Tongue (tissue), 2 donors: ENCODE data around the gene KCNIP4. TPM values are rescaled to one million over a fixed set of nuclear protein-coding genes. Genes with fewer than 3 reads are reported as not detected.

Experiments used
- DNase-seq: peaks from one replicate; pipeline ENCODE4 v3.0.0-alpha.2; 2015
- total RNA-seq: library from RNA; depleted of rRNA; stranded (reverse); fragments of >200 nt; gene quantifications from one replicate; pipeline ENCODE4 v1.2.3, GENCODE V29; 2014

KCNIP4 gene
- total RNA-seq, 1 donor from 2014 or later: 0.31 TPM

DNA sequence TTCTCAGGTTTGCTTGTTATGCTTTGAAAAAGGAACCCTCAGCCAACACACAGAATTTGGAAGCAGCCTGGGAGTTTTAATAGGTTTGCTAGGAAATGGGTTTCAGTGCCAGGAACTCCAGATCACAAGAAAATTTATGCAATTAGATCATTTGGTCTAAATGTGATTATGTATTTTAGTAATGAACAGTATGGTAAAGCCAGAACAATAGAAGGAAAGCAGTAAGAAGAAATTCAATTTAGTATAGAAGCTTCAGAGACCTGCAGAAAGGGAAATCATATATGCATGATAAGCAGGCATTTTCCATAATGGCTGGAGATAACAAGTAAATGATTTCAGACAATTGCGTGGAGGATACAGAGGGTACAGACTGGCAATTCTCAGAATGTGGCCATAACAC, 184.7 kb downstream of the KCNIP4 start:
- no peak for DNase-seq

DNA sequence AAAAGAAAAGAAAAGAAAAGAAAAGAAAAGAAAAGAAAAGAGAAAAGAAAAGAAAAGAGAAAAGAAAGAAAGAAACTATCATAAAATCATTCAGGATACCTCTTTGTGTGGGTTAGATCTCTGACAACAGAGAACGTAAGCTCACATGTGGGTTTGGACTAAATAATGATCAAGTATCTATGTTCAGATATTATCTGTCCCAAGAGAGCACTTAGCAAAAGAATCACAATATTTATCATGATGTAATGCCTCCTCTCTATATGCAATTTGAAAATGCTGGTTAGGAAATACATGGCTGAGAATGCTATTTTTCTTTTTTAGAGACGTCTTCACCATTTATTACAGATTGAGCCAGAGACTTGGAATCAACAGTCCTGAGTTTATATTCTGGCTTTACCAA, 191.3 kb downstream of the KCNIP4 start:
- no peak for DNase-seq

DNA sequence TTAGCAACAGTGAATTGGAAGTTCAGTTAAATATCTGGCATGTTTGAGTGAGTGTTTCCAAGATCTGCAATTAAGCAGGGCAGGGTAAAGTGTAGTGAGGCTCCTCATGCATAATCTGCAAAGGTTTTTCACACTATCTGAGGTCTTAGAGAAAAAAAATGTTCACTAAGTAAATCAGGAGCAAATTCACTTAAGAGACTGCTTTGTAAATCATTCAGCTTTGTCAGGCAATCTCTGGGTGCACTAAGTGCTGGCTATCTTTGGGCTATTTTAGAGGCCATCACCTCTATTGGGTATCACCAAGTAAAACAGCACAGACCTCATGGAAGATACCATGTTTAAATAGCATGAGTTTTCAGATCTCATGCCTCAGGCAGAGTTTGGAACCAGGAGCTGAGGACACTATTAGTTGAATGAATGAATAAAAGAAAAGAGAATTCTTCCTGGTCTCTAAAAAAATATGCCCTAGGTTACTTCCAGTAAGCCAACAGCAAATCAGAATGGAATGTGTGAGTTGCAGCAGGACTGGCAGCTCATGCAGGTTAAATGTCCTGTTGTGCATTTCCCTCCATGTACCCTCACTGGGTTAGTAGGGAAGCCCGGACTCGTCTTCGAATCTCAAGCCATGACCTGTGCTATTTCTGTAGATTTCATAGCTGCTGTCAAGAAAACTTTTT, 195.3 kb downstream of the KCNIP4 start:
- no peak for DNase-seq

DNA sequence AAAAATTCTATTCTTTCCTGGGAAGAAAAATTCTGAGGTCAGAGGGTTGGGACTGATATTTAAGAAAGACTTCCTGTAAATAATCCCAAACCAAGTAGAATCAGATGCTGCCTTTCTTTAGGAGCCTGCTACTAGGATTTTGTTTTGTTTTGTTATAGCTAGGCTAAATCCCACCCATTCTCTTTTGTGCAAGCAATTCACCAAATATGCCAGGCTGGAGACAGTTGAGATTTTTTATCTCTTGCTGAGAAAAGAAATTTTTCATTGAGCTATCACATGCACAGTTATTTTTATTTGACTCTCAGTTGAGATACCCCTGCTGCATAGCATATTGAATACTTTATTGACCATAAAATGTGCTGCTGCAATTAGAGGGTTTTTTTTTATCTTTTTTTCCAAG, 196.0 kb downstream of the KCNIP4 start:
- DNase-seq: no peak

DNA sequence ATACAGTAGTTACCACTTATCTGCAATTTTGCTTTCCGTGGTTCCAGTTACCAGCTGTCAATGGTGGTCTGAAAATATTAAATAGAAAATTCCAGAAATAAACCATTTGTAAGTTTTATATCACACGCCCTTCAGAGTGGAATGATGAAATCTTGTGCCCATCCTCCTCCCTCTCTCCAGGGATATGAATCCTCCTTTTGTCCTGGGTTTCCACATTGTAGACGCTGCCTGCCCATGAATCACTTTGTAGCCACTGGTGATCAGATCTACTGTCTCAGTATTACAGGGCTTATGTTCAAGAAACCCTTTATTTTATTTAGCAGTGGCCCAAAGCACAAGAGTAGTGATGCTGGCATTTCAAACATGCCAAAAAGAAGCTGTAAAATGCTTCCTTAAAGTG, 198.6 kb downstream of the KCNIP4 start:
- DNase-seq: no peak

DNA sequence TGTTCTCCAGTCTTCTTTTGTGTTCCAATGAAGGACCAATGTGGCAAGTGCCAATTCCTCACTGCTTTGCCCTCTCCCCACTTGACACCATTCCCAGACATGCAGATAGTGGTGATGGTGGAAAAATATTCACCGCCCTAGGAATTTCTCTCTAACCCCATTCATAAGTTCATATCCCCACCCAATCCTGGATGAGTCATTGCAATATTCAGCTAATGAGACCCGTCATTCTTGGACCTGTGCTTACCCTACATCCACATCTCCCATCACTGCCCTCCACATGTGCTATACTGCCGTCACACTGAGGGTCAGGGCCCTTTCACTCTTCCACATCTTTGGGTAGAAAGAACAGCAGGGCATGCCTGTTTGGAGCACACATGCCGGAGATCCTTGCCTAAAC, 199.2 kb downstream of the KCNIP4 start:
- no peak for DNase-seq

DNA sequence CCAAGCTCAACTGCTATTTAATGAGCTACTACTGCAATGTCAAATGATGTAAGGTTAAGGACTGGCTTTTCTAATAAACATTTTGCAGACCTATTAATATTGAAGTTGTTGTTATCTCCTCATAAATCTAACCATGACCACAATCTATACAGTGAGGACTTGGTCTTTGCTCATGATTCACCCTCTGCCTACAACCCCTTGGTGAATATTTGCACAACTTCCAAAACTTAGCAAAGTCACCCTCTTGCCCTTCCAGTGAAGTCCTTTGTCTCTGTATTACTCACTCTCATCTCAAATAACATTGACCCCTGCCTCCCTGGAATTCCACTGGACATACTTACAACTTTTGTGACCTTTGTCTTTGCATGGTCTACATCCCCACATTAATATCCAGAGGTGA, 204.5 kb downstream of the KCNIP4 start:
- no peak for DNase-seq

DNA sequence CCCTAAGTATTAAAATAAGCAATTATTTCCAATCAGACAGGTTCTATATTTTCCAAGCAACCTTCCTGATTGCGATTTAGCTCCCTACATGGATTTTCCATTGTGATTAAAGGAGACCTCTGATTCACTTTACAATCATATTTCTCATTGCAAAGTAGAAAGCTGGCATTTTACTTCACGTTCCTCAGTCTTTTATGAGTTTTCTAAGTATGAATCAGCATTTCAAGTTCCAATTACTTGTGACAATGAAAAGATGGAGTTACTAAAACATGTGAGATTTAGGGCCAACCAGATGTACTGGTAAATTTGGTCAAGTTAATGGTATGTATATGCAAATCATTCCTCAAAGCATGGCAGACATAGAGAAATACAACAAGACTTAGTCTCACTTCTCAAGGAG, 206.2 kb downstream of the KCNIP4 start:
- DNase-seq: no peak

DNA sequence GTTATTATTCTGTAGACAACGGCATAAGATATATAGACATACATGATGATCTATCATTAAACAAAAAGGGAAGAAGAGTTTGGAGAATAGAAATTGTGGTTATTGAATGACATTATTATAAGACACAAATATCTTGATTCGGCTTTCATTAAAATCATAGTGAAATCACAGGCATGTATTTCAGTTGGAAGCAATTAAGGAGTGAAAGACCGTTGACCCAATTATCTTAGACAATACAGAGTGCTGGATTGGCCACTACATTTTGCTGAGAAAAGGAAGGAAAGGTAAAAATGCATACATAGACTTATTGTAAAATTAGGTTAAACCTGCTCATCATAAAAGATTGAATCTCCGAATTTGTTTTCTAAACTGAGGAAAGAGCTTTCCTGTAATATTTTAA, 209.8 kb downstream of the KCNIP4 start:
- DNase-seq: no peak

DNA sequence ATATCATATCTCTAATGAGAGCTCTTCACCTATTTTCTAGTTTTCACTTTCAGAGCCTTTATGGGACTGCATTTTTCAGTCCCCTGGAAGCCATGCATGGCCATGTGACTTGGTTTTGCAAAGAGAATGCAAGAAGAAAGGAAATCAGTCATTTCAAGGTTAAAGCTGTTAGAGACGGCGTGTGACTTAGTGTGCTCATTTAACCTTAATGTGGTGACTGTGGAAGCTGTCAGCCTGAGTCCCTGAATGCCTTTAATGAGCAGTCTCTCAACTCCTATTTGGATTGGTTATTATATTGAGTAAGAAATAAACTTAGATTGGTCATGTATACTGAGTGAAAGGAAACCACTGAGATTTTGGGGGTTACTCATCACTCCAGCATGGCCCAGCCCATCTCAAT, 212.7 kb downstream of the KCNIP4 start:
- DNase-seq: no peak

DNA sequence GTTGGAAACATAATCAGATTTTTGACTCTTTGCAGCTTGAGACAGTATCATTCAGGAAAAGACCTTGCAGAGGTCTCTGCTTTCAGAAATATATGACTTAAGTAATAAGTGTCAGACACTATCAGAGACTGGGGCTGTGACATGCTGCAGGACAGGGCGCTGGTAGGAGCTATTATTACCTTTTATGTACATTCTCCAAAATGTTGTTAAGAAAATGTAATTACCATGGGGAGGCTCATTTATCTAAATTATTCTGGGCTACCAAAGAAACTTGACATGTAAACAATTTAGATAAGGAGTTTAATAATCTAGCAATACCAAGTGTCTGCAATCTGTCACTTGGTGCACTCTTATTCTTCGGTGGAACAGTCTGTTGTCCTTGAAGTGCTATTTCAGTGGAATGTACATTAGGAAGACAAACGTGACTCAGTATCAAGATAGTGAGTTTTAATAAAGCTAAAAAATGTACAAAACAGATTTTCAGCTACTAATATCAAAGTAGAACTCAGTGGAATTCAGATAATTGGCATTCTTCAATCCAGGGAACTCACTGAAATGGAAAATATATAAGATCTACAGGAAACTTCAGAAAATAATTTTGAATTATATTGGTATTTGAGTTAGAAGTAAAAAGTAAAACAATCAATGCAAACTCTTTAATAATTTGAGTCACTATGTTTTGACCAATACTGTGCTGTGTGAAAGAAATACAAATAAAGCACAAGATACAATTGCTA, 214.5 kb downstream of the KCNIP4 start:
- DNase-seq: no peak

DNA sequence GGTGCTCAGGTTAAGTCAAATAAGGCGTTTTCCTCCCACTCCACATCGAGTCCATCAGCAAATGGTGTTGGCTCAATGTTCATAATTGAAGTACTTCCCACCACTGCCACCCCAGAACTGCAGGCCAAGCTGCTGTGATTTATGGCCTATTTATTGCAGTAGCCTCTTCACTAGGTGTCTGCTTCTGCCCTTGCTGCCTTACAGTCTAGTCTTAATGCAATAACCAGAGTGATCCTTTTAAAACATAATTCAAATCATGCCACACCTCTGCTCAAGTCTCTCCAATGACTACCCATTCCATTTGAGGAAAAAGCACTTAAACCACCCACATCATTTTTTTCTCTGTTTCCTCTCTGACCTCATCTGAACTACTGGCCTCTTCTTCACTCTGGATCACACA, 220.3 kb downstream of the KCNIP4 start:
- DNase-seq: no peak

DNA sequence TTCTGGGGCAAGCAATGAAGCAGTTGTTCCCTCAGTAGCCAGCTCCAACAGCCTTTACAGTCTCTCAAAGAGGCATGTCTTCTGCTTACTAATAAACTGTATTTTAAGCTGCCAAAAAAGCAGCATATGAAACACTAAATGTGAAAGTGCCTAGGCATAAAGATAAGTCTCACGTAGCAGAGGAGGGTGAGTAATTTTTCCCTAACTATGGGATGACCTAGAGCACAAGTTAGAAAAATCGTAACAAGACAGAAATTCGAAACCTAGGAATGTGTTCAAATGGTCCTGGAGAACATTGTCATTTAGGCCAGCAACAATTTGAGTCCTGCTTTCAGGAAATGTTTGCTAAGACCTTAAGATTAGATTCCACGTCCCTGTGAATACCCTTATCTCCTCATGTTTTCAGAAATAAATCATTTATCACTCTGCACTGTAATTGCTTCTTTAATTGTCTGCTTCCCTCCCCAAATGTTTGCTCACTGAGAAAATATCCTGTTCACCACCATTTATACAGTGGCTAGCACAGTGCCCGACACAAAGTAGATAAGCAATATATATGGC, 222.2 kb downstream of the KCNIP4 start:
- DNase-seq: no peak

DNA sequence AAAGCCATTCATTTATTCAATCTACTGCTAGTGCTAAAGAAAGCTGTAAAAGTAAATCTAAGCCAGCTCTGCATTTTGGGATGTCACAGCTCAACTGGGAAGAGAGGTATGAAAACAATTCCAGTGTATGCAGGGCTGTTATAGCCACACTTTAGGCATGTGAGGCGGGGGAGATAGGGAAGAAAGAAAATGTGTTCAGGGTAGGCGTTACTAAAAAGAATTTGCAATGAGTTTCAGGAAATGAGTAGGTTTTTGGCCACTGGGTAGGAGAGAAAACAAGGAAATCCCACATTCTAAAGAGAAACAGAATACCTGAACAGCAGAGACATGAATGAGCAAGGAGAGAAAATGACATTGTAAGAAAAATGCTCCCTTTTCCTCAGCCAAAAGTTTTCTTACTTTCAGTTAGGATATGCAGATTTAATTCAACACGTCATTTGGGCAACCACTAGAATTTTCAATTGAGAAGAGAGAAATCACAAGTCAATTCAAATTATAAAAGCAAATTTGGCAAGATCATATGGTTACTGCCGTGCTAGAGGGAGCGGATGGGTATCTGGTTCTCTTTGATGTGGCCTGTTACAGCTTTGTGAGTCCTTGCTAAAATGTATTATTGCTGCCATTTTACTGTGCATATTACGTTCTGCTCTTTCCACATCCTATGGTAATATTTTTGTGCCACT, 226.3 kb downstream of the KCNIP4 start:
- no peak for DNase-seq

DNA sequence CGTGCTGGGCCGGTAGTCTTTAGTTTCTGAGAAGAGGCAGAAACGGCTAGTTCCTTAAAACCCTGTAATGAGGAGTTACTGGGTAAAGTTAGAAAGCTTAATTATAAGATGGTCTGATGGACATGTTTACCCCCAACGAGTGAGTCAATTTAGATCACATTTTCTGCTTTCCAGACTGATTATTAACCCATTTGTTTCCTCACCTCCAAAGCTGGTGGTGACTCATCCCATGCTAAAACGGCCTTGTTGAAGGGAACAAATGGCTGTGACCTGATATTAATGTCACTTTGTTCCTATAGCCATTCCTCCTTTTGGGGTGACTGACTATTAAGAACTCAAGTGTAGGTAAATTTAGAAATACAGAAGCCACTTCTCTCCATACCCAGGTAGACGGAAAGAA, 232.0 kb downstream of the KCNIP4 start:
- DNase-seq: no peak

DNA sequence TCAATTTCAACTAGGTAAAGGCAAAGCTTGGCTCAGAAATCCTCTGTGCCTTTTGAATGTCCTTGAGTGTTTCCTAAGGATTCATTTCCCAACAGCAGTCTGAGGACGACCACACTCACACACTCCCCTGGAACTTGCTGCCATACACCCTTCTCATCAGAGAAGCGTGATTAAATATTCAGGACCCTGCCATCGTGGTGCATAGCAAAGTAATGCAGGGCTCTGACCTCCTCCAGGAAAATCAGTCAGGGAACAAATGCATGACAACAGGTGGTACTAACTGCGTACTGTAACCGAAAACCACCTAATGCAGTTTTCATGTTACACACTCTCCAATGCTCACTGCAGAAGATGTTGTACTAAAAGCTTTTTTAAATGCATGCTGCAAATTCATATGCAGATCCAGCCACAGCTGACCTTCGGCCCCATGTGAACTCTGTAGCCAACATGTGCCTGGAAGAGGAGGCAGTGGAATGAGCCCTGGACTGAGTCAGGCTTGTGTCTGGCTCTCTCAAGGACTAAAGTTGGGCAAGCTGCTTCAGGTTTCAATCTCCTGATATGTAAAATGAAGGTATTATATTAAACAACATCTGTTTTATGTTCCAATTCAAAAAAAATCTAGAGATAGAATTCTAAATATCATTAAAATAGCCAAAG, 238.3 kb downstream of the KCNIP4 start:
- DNase-seq: no peak

DNA sequence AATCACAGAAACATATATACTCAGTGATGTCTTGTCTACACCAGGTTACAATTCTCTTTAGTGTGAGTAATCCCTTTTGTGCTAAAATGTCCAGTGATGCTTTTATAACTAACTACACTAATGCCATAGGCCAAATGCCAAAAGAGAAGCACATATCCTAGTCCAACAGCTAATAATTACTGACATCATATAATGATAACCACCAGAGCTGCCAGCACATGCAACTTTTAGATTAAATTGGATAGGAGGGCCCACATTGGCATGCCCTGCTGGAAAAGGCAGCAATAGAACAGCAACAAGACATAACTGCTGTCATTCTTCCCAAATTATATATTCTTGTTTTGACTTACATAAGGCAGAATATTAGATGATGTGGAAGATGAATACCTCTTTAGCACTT, 238.8 kb downstream of the KCNIP4 start:
- DNase-seq: no peak

DNA sequence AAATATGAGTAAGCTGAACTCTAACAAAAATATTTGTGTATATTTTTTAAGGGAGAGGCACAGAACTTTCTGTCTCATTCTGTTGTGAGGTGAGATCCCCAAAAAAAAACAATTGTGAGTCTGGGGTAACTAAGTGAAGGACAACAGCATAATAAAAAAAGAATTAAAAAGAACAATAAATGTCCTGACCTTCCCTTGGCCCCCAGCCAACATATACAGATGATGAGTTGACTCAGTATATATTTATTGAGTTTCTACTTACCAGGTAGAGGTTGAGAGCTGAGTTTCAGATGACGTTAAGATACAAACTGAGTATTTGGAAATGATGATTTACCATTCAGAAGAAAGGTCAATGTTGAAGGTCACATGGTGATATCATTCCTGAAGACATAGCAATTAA, 239.5 kb downstream of the KCNIP4 start:
- DNase-seq: no peak

DNA sequence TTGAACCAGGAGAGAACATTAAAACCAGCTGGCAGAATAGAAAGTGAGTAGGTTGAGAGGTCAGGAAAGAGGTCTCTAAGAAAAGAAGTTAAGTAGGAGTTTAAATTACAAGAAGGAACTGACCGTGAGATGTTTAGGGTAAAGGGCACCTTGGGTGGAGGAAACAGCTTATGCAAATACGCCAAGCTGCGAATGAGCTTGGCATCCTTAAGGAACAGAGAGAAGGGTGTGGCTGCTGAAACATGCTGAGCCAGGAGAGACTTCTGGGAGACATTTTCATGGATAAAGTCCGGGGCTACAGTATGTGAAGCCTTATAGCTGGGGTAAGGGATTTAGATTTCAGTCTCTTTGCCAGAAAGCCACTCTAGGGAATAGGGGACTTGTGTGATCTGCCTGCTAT, 249.1 kb downstream of the KCNIP4 start:
- DNase-seq: no peak

DNA sequence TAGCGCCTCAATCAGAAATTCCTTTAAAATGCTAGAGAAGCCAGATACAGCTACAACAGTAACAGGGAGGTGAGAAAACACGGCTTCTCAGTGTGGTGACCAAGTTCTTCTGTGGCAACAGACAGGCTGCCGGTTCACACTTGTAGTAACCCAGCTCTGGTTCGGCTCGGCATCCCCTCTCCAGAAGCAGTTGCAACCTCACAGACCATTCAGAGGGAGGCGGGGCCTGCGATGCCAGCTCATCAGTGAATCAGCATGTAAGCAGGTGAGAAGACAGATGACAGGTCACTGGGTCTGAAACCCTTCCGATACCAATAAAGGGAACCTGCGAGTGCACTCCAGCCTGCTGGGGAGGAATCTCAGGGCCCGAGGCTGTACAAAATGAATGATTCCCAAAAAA, 251.0 kb downstream of the KCNIP4 start:
- no peak for DNase-seq

DNA sequence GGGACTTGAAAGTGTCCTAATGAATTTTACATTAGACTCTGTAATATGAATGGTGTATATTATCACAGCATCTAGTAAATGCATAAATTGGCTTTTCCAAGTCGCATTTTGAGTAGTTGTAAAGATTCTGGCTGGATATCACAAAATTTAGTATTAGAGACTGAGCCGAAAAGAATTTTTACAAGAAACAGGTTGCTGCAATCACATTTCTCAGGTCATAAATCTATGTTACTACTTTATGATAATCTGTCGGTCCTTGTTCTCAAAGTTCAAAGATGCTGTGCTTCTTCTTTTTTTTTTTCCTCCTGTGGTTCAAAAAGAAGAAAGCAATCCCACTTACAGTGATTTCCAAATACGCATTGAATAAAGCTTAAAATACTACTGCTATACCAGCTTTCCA, 253.4 kb downstream of the KCNIP4 start:
- no peak for DNase-seq

DNA sequence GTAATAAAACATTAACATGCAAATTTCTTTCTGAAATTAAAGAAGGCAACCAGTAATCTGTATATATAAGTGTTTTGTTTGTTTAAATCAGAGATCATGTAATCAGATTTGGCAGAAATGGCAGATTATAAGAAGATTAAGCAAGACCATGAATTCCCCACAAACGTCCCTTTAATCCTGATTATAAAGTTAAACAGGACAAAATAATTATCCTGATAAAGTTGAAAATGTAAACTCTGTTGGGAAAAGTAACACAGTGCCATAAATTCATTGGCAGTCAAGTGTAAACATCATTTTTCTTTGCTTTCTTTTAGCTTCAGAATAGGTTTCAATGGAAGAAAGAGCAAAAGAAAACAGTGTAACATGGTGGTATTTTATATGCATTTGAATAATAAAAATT, 256.3 kb downstream of the KCNIP4 start:
- DNase-seq: no peak
